Erythroblast (primary cell): ENCODE results near the gene MORC3.
"Not testable (repeated sequence)": the region's sequence is repeated elsewhere in the genome, so short reads cannot be mapped to it uniquely, and the experiment has no call there.

Experiments
- GATA1 ChIP-seq: IDR thresholded peaks from 2 replicates; pipeline ENCODE4 v1.6.1; 2011; ENCODE audit warnings: low read depth, mild to moderate bottlenecking, control low read depth, low read length, moderate library complexity
- POLR2A ChIP-seq: IDR thresholded peaks from 2 replicates; pipeline ENCODE4 v1.6.1; 2011; ENCODE audit warnings: mild to moderate bottlenecking, low read length

DNA sequence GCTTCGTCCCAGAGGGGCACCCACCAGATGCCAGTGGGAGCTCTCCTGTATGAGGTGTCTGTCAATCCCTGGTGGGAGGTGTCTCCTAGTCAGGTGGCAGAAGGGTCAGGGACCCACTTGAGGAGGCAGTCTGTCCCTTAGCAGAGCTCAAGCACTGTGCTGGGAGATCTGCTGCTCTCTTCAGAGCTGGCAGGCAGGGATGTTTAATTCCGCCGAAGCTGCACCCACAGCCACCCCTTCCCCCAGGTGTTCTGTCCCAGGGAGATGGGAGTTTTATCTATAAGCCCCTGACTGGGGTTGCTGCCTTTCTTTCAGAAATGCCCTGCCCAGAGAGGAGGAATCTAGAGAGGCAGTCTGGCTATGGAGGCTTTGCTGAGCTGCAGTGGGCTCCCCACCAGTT lies 4.0 kb upstream of the MORC3 start:
- not testable (repeated sequence) for TF ChIP-seq POLR2A, GATA1
